ENCODE measurements around the gene EPG5. TPM values are rescaled to one million over a fixed set of nuclear protein-coding genes. Genes with fewer than 3 reads are reported as not detected.
A peak's percentile ranks its signal among the peaks of the same experiment; 100 is the strongest.
"Not testable (repeated sequence)": the region's sequence is repeated elsewhere in the genome, so short reads cannot be mapped to it uniquely, and the experiment has no call there.

The EPG5 gene
- total RNA-seq, 4 donors from 2014 or later = 20.4 to 34.3 (median 28.2) TPM

- no peaks in the 10 kb centered on the region for H3K9me3 ChIP-seq
- H3K4me3 ChIP-seq = no peak overlapping the region
- no peak overlapping the region for H3K27ac ChIP-seq (replicated peaks in 1 of 4)
- H3K27me3 ChIP-seq = no peaks in the 10 kb centered on the region
- H3K36me3 ChIP-seq = no peaks in the 10 kb centered on the region
- intact Hi-C loops (cut with DNase I) = no loop called here
- WGBS = 86% methylated on average over 2 of the region's 2 CpGs
- H3K4me1 ChIP-seq = no peaks in the 10 kb centered on the region
- DNase-seq (ENCODE audit: extremely low spot score) = no peak
- TF ChIP-seq POLR2AphosphoS5 (IDR thresholded peaks at IDR 0.05) = no peak
- no peak for TF ChIP-seq POLR2A (IDR thresholded peaks at IDR 0.05; ENCODE audit: low read depth)
- TF ChIP-seq EP300 (IDR thresholded peaks at IDR 0.05) = no peak
Observed at GRCh38 chr18:45981821-45982220, 14.7 kb upstream of the EPG5 start.

DNA sequence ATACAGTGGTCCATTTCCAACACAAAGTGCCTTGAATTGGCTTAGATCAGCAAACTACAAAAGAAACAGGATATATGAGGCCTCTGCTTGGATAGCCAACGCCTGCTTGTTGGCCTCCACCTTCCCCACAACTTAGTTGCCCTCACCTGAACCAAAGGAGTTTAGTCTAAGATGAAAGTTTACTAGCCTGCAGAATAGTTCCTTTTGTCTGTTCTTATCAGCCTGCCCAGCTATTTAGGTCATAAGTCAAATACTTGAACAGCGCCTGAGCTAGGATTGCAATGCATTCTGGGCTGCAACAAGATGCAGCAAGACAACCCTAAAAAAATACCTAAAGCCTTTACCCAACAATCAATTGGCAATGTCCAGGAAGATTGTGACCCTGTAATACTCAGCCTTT lies 13.1 kb upstream of the EPG5 start:
- DNase-seq (ENCODE audit: extremely low spot score) = no peak
- H3K4me3 ChIP-seq = no peak overlapping the region
- H3K27me3 ChIP-seq = no peaks in the 10 kb centered on the region
- no peak for TF ChIP-seq POLR2AphosphoS5 (IDR thresholded peaks at IDR 0.05)
- H3K36me3 ChIP-seq = no peaks in the 10 kb centered on the region
- intact Hi-C loops (cut with DNase I) = no loop called here
- no peaks in the 10 kb centered on the region for H3K9me3 ChIP-seq
- H3K4me1 ChIP-seq = no peaks in the 10 kb centered on the region
- H3K27ac ChIP-seq (replicated peaks in 1 of 4) = no peak overlapping the region
- 88% methylated on average over 2 of the region's 2 CpGs for WGBS

- intact Hi-C loops (cut with DNase I) = loop anchor here (10.0 kb wide), 1 partner anchor 313 kb away; no protein-coding TSS in a partner anchor
- no CpG with 5 or more reads among the region's 1 CpG for WGBS
- TF ChIP-seq, protein P1, sequence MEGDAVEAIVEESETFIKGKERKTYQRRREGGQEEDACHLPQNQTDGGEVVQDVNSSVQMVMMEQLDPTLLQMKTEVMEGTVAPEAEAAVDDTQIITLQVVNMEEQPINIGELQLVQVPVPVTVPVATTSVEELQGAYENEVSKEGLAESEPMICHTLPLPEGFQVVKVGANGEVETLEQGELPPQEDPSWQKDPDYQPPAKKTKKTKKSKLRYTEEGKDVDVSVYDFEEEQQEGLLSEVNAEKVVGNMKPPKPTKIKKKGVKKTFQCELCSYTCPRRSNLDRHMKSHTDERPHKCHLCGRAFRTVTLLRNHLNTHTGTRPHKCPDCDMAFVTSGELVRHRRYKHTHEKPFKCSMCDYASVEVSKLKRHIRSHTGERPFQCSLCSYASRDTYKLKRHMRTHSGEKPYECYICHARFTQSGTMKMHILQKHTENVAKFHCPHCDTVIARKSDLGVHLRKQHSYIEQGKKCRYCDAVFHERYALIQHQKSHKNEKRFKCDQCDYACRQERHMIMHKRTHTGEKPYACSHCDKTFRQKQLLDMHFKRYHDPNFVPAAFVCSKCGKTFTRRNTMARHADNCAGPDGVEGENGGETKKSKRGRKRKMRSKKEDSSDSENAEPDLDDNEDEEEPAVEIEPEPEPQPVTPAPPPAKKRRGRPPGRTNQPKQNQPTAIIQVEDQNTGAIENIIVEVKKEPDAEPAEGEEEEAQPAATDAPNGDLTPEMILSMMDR (IDR thresholded peaks at IDR 0.05) = no peak
- TF ChIP-seq EP300 (IDR thresholded peaks at IDR 0.05) = no peak
- TF ChIP-seq POLR2AphosphoS5 (IDR thresholded peaks at IDR 0.05) = no peak
- no peak for TF ChIP-seq POLR2A (IDR thresholded peaks at IDR 0.05; ENCODE audit: low read depth)
Observed at GRCh38 chr18:45978084-45978483, 11.0 kb upstream of the EPG5 start.

GRCh38 chr18:45976974-45977373 lies 9.8 kb upstream of the EPG5 start:
- DNase-seq (ENCODE audit: extremely low spot score) = no peak
- intact Hi-C loops (cut with DNase I) = loop anchor here (10.0 kb wide), 1 partner anchor 312 kb away; no protein-coding TSS in a partner anchor
- H3K4me1 ChIP-seq = peaks cover 0 to 9% (median 0%) of the 10 kb centered on the region in 4 donors
- H3K9me3 ChIP-seq = no peaks in the 10 kb centered on the region
- no peak overlapping the region for H3K27ac ChIP-seq (replicated peaks in 1 of 4)
- H3K36me3 ChIP-seq = no peaks in the 10 kb centered on the region
- H3K27me3 ChIP-seq = no peaks in the 10 kb centered on the region
- no peak overlapping the region for H3K4me3 ChIP-seq
- 88% methylated on average over 5 of the region's 5 CpGs for WGBS
- TF ChIP-seq EP300 (IDR thresholded peaks at IDR 0.05) (no peak), POLR2A (IDR thresholded peaks at IDR 0.05; ENCODE audit: low read depth) (no peak), POLR2AphosphoS5 (IDR thresholded peaks at IDR 0.05) (no peak)
- TF ChIP-seq, protein P1 (IDR thresholded peaks at IDR 0.05) = no peak

More at GRCh38 chr18:45978084-45978483, 11.0 kb upstream of the EPG5 start:
- H3K9me3 ChIP-seq = no peaks in the 10 kb centered on the region
- H3K4me3 ChIP-seq = no peak overlapping the region
- H3K4me1 ChIP-seq = peaks cover 0 to 9% (median 0%) of the 10 kb centered on the region in 4 donors
- H3K27ac ChIP-seq (replicated peaks in 1 of 4) = no peak overlapping the region
- DNase-seq (ENCODE audit: extremely low spot score) = no peak
- no peaks in the 10 kb centered on the region for H3K36me3 ChIP-seq
- H3K27me3 ChIP-seq = no peaks in the 10 kb centered on the region

DNA sequence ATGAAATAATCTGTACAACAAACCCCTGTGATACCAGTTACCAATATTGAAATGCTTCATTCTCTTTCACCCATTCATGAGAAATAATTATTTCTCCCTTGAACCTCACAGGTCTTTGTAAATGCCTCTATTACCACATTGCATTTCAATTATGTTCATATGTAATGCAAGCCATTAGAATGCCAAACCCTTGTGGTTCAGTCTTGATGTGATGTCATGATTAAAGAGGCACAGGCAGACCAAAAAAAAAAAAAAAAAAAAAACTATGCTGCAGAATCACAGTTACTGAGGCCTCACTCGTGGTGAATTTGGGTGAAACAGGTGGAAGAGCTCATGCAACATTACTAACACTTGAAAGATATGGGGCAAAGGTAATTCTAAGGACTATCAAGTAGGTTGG lies 9.4 kb upstream of the EPG5 start:
- Histone ChIP-seq H3K4me1 (peaks cover 0 to 9% (median 0%) of the 10 kb centered on the region in 4 donors), H3K27ac (replicated peaks in 1 of 4) (no peak overlapping the region), H3K36me3 (no peaks in the 10 kb centered on the region), H3K9me3 (no peaks in the 10 kb centered on the region), H3K4me3 (no peak overlapping the region), H3K27me3 (no peaks in the 10 kb centered on the region)
- DNase-seq (ENCODE audit: extremely low spot score) = no peak
- TF ChIP-seq, protein P1 (IDR thresholded peaks at IDR 0.05) = no peak
- TF ChIP-seq EP300 (IDR thresholded peaks at IDR 0.05) (no peak), POLR2AphosphoS5 (IDR thresholded peaks at IDR 0.05) (no peak), POLR2A (IDR thresholded peaks at IDR 0.05; ENCODE audit: low read depth) (no peak)
- 17% methylated on average over 1 of the region's 1 CpG for WGBS
- intact Hi-C loops (cut with DNase I) = loop anchor here (10.0 kb wide), 1 partner anchor 312 kb away; no protein-coding TSS in a partner anchor

- Histone ChIP-seq H3K36me3 (no peaks in the 10 kb centered on the region), H3K4me3 (no peak overlapping the region), H3K27ac (replicated peaks in 1 of 4) (no peak overlapping the region), H3K4me1 (peaks cover 0 to 9% (median 0%) of the 10 kb centered on the region in 4 donors), H3K9me3 (no peaks in the 10 kb centered on the region), H3K27me3 (no peaks in the 10 kb centered on the region)
- 28% methylated on average over 5 of the region's 5 CpGs for WGBS
- DNase-seq (ENCODE audit: extremely low spot score) = no peak
- no peak for TF ChIP-seq POLR2A (IDR thresholded peaks at IDR 0.05; ENCODE audit: low read depth)
- TF ChIP-seq, protein P1 (IDR thresholded peaks at IDR 0.05) = peak; percentile 68 to 77 (median 69)
- intact Hi-C loops (cut with DNase I) = loop anchor here (10.0 kb wide), 1 partner anchor 309 kb away; no protein-coding TSS in a partner anchor
Observed at GRCh38 chr18:45974088-45974536, 7.0 kb upstream of the EPG5 start.

GRCh38 chr18:45964913-45965312 lies 2.2 kb downstream of the EPG5 start:
- H3K27me3 ChIP-seq; H3K9me3 ChIP-seq; DNase-seq (ENCODE audit: extremely low spot score); H3K27ac ChIP-seq (replicated peaks in 1 of 4); H3K4me3 ChIP-seq; intact Hi-C loops (cut with DNase I): not testable (repeated sequence)
- 95% methylated on average over 5 of the region's 5 CpGs for WGBS
- Histone ChIP-seq H3K4me1 (peaks cover 24 to 33% (median 26%) of the 10 kb centered on the region in 4 donors), H3K36me3 (peaks cover 0 to 11% (median 3%) of the 10 kb centered on the region in 4 donors)

Data from esophagus muscularis mucosa (tissue), 4 donors.